Myocyte (in vitro differentiated cells): ENCODE data around the gene AKT3. TPM values are rescaled to one million over a fixed set of nuclear protein-coding genes. Genes with fewer than 3 reads are reported as not detected.
A peak's percentile ranks its signal among the peaks of the same experiment; 100 is the strongest.
"Not testable (repeated sequence)": the region's sequence is repeated elsewhere in the genome, so short reads cannot be mapped to it uniquely, and the experiment has no call there.

Experiments
- DNase-seq: peaks from one replicate; pipeline ENCODE4 v3.0.0-alpha.2; 2012; ENCODE audit warnings: low read depth
- polyA plus RNA-seq: library from polyadenylated mRNA; unstranded; fragments of >200 nt; gene quantifications from one replicate; pipeline ENCODE4 v1.2.1, GENCODE V29; 2012; ENCODE audit warnings: missing spikeins
- total RNA-seq: library from RNA; depleted of rRNA; stranded (reverse); fragments of >200 nt; gene quantifications from 2 replicates; pipeline ENCODE4 v1.2.3, GENCODE V29; 2014

The AKT3 gene
- total RNA-seq: 9.4 and 10.4 TPM in 2 replicates
- 12.0 TPM for polyA plus RNA-seq

DNA sequence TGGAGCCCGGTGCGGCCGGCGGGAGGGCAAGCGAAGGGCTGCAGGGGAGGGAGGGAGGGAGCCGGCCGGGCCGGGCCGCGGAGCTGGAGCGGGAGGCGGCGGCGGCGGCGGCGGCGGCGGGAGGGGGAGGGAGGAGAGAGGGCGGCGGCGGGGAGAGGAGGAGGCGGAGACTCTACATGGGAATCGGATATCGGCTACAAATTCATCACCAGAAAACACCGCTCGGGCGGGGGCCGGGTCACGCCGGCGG is at the start of gene AKT3:
Gene AKT3 (minus strand): TSS at position 42 of the 250 bp plus-strand sequence. CDS start 7,073 bp downstream, outside the sequence.
- peak; percentile 81 for DNase-seq

DNA sequence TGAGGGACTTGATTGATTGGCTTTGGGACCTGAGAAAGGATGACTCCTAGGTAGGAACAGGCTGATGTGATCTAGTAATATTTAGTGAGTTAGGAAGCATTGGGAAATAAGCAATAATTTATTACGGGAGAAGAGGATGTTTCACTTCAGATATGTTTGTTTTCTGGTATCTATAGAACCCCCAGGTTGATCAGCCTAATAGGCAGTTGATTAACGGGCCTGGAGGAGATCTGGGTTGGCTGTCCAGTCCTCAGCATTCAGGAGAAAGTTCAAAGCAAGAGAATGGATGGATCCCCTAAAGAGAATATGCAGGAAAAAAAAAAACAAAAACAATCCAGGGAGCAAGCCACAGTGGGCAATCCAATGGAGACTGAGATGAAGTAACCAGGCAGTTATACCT is 48.2 kb upstream of the AKT3 start:
- DNase-seq: no peak

DNA sequence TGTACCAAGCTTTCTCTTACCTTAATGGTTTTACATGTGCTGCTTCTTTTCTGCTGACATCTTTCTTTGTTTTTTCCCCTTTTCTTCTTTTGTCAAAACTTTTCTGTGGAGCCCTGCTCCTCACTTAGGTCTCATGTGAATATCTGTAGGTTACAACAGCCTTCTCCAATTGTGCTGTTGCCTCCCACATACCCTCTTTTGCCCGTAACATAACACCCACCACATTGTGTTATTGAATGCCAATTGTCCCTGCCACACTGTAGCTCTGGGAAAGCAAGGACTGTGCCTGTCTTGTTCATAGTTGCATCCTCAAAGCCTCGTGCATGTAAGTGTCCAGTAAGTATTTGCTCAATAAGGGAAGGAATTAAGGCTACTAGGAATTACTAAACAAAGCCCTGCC is 46.3 kb upstream of the AKT3 start:
- no peak for DNase-seq

DNA sequence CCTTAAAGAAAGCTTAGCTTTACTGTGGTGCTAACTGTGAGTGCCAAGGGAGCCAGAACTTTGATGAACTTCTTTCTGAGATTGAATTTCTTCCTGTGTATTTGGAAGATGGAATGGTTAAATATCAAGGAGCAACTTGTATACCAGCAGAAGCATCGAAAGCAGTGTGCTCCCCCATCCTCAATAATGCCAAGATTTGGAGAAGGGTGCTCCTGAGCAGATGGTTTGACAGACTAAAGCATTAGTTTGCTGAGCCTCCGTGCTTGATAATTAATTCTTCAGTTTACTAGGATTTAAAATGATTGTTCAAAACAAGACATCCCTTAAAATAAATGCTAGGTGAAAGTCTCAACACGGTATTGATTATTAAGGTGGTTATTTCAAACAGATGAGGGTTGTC is 42.4 kb upstream of the AKT3 start:
- no peak for DNase-seq

DNA sequence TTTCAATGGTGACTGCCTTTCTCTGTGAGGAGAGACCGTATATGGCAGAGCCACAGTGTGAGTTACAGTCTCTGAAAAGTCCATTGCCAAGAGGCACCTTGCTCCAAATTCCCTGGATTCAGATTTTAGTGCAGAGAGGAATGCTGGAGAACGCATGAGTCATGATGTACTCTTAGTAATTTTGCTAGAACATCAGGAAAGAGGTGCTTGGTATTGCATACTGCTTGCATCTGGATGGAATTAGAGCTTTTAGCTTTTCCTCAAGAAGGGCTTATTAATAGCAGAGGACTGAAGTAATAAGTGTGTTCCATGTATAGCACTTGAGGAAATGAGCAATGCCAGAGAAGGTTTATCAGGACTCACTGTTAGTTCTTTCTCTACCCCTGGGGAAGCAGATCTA is 40.5 kb upstream of the AKT3 start:
- no peak for DNase-seq

DNA sequence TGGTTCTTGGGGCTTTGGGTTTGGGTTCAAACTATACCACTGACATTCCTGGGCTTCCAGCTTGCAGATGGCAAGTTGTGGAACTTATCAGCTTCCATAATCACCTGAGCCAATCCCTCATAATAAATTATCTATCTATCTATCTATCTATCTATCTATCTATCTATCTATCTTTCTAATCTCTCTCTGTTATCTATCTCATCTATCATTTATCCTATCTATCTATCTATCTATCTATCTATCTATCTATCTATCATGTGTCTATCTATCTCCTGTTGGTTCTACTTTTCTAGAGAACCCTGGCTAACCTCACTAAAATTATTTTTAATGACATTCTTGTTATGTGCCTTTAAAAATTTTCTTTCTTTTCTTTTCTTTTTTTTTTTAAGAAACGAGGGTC is 35.8 kb upstream of the AKT3 start:
- DNase-seq: no peak

DNA sequence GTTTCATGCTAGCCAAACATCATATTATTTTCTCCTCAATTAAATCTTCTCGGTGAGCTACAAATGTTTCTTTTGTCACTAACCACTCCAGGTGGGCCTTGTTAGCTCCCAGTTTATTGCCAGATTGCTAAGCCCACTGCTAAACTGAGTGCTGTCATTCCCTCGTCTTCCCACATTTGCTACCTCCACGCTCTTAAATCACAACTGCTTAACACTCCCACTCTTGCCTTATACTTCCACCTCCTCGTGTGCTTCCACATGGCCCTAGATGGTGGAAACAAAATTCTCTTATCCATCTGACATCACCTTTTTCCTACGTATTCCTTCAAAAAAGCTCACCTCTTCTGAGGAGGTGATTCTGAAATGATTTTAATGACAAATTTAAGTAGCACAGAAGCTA is 34.6 kb upstream of the AKT3 start:
- no peak for DNase-seq

DNA sequence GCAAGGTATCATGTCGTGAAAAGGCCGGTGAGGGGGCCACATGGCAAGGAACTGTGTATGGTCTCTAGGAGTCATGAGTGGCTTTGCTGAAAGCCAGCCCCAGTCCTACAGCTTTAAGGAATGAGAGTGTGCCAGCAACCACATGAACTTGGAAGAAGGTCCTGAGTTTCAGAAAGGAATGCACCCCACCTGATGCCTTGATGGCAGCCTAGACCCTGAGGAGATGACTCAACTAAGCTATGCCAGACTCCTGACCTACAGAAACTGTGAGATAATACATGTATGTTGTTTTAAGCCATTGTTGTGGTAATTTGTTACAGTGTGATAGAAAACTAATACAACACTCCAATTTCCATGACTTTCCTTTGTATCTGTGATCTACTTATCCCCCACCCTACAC is 33.5 kb upstream of the AKT3 start:
- no peak for DNase-seq

DNA sequence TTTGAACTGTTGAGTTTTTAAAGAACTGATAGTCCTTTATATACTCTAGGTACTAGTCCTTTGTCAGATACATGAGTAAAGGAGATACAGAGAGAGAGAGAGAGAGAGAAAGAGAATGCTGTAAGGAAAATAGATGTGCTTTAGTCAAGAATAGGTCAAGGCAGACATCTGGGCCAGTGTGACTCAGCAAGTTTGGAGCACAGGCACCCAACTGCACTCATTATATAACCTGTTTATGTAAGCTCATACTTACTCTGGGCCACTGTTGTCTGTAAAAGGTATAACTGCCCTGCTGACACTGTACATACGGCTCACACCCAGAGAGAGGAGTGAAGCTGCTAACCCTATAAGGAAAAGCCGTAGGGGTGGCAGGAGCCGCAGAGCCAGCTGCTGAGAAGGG is 32.2 kb upstream of the AKT3 start:
- peak; percentile 8 for DNase-seq

DNA sequence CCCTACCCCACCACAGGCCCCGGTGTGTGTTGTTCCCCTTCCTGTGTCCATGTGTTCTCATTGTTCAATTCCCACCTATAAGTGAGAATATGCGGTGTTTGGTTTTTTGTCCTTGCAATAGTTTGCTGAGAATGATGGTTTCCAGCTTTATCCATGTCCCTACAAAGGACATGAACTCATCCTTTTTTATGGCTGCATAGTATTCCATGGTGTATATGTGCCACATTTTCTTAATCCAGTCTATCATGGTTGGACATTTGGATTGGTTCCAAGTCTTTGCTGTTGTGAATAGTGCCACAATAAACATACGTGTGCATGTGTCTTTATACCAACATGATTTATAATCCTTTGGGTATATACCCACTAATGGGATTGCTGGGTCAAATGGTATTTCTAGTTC is 27.0 kb upstream of the AKT3 start:
- not testable (repeated sequence) for DNase-seq

DNA sequence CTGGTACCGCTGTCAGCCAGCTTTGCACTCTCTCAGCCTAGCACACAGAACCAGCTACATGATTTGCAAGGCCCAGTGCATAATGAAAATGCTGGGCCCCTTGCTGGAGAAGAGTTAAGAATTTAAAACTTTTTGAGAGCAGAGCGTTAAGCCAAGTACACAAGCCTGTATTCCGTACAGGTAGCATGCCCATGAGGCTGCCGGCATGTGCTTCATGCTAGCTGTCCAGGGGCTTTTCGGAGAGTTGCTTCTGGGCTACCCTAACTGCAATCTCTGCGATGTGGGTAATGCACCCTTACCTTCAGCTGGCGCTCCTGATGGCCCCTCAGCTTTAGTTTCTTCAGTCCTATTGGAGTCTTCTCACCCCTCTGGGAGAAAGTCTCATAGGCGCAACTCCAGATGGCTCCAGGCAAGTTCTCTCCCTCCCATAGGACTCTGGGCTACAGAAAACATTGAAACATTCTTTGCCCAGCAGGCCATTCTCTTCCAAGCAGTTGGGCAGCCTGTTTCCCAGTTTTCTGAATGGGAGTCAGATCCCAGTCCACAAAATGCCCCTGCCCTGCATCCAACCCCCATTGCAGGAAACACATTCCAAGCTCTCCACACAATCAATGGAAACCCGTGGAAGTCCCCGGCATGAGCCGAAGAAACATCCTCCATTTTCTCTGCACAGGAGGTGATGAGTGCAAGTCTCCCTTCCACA is 5.7 kb upstream of the AKT3 start:
- no peak for DNase-seq

DNA sequence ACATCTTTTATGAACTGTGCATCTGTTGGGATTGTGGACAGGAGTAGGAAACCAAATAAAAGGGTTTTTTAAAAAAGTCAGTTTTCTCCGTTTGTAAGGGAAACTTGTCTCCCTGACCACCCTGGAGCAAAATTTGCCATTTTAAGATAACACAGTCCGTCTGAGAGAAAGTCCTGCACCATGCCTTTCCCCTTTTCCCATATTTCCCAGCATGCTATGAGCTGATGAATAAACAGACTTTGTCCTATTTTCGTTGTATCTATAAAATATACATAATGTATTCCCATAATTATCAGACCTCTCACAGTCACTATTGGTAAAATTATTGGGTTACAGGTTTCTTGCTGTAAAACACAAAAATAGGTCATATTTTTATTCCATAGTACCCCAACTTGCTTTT is 1.7 kb upstream of the AKT3 start:
- DNase-seq: no peak

DNA sequence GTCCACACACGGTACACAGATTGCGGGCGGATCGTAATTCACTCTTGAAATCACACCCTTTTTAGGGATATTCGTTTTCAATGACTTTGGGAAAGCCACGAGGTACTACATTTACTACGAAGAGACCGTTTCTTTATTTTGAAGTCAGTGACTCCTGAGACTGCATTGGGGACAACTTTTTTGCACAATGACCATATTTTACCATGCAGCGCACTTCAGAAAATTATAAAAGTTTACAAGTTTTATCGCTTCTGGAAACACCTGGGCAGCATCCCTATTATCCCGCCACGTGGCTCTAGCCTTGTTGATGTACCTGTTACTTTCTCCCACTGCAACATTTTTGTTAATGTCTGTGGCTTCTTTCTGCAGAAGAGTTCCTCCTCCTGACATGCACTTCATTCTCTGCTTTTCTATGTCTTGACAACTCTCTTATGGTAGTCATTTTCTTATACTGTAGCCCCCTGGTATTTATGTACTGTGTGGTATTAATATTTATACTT is 1.3 kb upstream of the AKT3 start:
- no peak for DNase-seq

DNA sequence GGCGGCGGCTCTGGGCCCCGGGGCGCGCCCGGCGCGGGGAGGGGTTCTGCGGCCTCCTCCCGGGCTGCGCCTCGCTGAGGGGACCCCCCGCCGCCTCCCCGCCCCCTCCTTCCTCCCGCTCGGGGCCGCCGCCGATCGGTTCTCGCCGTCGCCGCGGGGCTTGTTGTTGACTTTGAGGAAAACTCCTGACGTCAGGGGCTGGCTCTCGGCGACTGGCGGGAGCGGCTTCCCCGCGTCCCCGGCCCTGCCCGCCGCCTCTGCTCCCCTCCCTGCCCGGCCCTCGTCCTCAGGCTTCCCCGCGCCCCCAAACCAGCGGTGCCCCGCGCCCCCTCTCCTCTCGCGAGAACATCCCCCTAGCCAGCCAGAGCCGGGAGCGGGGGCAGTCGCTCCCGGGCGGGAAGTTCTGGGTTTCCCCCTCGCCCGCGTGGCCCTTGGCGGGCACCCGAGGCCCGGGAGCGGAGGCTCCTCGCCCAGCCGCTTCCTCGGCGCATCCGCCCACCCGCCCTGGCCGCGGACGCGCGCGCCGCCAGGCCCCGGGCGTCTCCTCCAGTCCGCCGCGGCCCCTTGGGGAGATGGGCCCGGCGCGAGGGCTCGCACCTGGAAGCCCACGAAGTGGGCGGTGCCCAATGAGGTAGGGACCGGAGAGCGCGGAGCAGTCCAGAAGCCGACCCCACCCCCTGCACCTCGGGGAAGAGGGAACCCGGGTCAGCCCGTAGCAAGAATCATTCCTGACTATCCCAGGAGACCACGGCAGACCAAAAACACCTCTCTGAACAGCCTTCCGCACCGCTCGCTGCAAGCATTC is 611 bp upstream of the AKT3 start:
- DNase-seq: peak; percentile 73

DNA sequence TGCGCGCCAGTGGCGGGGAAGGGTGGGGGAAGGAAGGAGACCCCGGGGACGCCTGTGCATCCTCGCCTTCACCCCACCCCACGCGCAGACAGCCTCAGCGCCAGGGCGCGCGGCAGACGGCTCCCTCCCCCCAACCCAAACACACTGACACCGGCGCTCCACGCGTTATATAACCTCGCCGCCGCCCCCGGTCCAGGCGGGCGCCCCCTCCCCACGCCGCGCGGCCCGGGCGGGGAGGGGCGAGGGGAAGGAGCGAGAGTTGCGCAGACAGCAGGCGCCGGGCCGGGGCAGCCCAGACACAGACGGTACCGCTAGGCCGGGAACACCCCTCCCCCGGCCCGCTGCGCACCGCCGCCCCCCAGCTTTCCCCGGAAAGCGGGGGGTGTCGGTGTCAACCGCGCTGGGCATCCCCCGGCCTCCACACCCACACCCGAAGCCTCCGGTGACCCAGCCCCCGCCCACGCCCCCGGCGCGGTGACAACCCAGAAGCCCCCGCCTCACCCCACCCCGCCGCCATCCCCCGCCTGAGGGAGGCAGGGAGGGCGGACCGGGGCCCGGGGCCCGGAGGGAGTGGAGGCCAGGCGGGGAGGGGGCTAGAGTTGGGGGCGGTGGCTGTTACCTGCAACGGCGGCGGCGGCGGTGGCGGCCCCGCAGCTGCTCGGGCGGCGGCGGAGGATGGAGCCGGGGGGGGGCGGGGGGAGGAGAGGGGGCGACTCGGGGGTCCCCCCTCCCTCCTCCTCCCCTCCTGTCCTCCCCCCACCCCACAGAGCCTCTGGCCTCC is 432 bp downstream of the AKT3 start:
- DNase-seq: no peak

DNA sequence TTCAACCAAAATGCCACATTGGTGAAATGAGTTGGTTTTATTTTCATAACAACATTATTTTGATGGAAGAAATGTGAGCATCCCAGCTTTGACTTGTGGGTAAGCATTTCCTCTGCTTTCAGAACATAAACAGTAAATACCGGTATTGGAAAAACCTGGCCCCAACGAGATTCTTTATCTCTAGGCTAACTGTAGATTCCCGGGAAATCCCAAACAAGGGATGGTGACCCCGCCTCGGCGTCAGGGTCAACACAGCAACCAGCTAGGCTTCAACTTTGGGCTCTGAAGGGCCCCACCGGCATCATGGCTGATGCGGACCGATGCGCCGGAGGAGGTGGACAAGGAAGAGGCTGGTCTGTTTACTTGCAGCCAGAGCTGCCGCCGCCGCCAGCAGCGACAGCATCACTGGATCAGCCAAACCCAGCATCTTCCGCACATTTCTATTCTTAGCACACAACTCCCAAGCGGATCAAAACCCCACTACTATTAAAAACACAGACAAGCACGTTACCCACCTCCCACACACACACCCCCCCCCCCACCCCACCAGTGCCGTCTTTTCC is 1.1 kb downstream of the AKT3 start:
- peak; percentile 64 for DNase-seq

DNA sequence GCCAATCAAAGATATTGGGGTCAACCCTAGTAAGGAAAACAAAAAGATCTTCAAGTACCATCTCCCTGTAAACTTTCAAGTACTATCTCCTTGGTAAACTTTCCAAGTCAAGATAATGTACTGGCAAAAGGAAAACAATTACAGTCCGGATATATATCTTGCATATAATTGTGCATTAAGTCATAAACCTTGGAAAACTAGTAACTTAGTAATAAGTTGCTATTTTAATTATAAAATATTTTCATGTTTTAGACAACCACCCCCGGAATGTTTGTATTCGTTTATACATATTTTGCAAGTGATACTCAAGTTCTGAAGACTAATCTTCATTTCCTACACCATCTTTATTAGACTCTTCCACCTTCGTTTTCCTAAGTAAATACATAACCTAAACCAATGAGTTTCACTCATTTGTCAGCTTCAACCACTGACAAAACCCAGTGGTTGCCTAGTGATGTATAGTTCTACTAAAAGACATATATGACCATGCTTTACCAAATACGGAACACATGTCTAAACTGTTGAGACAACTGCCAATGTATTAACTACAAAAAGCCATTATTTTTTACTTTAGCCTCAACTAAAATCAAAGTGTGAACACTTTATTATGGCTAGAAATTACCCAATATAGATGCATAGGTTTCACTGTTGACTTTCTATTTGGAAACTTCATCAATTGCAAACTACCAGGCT is 1.7 kb downstream of the AKT3 start:
- no peak for DNase-seq

DNA sequence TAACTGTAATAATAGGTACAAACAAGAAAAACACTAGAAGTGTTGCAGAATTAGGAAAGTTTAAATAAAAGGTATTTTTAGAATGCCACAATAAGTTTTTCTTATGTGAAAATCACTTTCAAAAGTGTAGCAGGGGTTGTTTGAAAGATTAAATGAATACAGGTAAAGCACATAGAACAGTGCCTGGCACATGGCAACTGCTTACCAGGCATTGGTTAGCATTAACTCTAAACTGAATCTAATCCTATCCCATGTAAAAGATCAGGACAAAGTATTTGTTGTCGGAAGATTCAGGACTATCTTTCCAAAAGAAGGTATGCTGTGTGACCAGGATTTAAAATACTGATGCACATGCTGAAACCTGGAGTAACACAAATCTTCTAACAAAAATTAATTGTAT is 3.3 kb downstream of the AKT3 start:
- no peak for DNase-seq

DNA sequence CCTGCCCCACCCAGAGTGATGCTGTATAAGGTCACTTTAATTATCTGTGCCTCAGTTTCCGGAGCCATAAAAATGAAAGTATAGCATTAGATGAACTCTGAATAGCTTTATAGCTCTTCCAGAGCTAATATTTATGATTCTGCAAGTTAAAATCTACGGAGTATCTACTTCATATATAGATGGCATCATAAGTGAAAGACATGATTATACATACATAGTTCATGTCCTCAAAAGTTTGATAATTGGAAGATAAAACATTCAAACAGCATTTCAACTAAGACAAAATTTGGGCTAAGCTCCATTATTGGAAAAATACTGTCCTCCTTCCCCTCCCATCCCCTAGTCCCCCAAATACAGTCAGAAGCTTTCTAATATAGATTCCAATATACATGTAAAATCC is 4.2 kb downstream of the AKT3 start:
- DNase-seq: no peak

DNA sequence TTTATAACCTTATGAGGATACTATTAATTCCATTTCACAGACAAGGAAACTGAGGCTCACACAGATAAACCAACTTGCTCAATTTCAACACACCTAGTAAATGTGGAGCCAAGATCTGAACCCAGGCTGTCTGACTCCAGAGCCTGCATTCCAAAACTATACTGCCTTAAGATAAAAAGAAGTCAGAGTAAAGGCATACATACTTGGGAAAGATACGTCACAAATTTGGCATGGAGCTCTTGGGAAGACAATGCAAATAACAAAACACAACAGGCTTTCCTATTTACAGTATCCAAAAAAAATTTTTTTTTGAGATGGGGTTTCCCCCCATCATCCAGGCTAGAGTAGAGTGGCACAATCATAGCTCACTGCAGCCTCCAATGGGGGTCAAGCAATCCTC is 5.9 kb downstream of the AKT3 start:
- no peak for DNase-seq

DNA sequence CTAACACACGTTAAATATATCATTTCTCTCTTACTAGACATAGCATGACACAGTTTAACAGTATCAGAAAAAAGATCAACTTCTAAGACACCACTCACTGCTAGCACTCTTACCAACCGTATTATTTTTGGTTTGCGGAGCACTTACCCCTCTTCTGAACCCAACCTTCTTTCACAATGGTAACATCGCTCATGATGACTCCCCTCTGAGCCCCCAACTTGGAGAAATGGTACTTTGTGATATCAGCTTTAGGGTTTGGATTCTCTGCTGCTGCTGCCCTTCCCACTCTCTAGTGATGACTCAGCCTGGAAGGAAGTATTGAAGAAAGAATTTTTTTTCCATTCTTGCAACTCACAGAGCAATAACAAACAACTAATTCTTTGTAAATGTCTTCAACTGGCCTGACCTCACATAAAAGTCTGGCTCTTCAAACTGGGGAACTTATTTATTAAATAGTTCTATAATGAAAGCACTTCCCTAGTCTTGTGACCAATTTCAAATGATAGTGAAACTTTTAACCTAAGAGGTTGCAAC is 7.0 kb downstream of the AKT3 start:
- peak; percentile 33 for DNase-seq
